Right forelimb (tissue), 1 donor: ENCODE results near the gene PPP1R12B.
"Not testable (repeated sequence)": the region's sequence is repeated elsewhere in the genome, so short reads cannot be mapped to it uniquely, and the experiment has no call there.

ENCODE experiments used
- DNase-seq: peaks from one replicate; pipeline ENCODE4 v3.0.0-alpha.2; 2018

PPP1R12B gene

DNA sequence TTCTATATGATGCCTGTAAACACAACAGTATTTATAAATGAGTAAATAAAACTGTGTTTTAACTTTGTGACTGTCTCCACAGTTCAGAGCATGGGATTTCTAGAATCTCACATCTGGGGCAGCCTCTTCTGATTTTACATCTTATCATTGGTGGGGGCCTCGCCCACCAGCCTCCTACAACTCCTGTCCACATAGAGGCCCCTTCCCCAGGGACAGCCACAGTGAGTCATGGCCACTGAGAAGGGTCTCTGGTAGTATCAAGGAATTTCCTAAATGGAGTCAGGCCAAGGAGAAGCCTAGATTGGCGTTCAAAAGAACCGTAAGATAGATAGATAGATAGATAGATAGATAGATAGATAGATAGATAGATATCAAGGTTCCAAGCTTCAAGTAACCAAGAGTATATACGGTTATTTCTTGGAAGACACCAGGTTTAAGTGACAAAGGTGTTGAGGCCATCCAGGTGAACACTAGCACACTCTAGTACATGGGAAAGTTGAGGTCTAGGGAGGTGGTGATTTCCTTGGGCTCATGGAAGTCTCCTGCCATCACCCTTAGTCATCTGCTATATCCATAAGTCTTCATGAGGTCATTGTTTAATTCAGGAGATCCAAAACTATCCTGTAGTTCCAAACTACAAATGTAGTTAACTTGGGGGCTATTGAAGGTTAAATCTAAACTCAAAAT lies 240.1 kb downstream of the PPP1R12B start:
- DNase-seq, result peak; percentile 28

- peak; percentile 86 for DNase-seq
These were observed 240.9 kb downstream of the PPP1R12B start for GRCh38 chr1:202589190-202589930.

DNA sequence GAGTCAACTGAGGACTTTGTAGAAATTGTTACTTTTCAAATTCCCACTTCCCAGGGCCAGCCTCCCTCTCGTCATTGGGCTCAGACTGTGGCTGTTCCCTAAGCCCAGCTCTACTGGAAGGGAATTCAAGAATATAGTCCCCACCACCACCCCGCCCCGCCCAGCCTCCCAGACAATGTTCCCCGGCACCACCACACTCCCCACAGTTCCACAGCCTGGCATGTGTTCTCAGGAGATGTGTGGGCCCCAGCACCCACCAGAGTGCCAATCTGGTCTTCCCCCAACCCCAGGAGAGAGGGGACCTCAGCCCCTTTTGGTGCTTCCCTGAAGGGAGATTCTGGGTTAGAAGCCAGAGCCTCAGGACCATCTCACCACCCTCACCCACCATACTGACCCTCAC lies 241.6 kb downstream of the PPP1R12B start:
- DNase-seq, result peak; percentile 30

GRCh38 chr1:202590975-202591411 lies 242.5 kb downstream of the PPP1R12B start:
- peak; percentile 38 for DNase-seq

GRCh38 chr1:202591515-202591914 lies 243.0 kb downstream of the PPP1R12B start:
- DNase-seq, result peak; percentile 35

GRCh38 chr1:202592146-202592545 lies 243.6 kb downstream of the PPP1R12B start:
- peak; percentile 38 for DNase-seq

DNA sequence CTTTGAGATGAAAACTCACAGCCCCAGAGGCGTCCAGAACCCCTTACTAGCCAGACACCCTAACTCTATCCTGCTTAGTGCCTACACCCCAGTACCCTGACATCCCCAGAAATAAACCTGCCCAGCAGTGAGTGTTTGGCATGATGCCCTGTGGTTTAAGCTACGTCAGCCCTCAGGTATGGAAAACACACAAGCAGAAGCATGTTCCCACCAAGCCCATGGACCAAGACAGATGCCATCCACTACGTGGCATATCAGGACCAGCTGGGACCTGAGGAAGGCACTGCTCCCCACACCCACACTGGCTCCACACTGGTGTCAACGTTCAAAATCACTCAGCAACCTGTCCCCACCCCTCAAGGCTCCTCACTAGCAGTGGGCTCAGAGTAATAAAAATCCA lies 245.3 kb downstream of the PPP1R12B start:
- DNase-seq, result peak; percentile 15

GRCh38 chr1:202596638-202597037 lies 248.1 kb downstream of the PPP1R12B start:
- DNase-seq, result peak; percentile 21

DNA sequence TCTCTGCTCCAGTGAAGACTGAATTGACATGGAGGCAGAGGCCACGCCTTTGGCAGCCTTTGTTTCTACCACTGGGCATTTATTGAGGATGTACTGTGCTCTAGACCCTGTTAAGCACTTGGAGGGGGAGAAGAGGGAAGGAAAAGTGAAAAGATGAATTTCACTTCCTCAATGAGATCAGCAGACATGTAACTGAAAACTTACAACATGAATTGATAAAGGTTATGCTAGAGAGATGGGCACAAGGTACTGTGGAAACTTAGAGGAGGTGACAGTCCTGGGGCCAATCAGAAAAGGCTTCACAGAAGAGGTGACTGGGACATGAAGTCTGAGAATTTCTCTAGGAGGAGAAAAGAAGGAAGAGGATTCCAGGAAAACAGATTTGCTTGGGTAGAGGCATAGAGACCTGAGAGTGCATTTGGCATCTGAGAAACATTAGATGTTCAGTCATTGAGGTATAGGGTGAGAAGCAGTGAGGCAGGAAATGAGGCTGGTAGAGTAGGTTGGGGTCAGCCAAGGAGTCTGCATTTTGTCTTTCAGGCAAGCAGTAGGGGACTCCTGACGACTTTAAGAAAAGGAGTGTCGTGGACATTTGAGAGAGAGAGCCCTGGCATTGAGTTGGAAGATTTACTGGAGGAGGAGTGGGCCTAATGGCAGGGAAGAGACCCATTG lies 248.7 kb downstream of the PPP1R12B start:
- DNase-seq, result no peak

DNA sequence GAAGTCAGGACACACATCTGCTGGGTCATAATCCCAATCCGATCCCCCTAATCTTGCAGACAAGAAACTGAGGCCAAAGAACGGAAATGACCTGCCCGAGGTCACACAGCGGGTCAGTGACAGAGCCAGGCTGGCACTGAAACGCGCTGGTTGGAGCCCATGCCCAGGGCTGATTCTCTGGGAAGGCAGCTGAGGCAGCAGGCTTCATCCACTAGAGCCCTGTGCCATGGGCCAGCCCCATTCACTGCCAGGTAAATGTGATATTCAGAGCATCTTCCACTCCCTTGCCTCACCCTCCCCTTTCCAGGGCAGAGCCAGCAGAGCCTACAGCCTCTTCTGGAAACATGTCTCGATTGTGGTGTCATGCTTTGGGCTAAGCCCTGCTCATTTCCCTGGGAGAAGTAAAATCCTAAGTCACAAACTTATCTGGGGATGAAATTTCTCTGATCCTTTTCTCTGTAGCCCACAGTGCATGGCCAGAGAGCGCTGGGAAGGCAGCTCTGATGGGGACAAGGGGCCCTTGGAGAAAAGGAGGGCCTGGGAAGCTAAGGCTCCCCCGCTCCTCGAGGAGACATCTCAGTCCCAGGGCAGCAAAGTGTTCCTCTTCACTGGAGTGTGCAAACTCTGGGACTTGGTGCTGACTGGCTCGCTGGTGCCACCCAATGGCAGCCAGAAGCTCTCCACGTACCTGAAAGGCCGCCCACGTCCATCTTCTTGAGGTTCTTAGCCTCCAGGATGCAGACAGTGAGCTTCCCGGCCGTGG lies 251.4 kb downstream of the PPP1R12B start:
- peak; percentile 80 for DNase-seq

- no peak for DNase-seq
These were observed 252.0 kb downstream of the PPP1R12B start for GRCh38 chr1:202600432-202601041.

DNA sequence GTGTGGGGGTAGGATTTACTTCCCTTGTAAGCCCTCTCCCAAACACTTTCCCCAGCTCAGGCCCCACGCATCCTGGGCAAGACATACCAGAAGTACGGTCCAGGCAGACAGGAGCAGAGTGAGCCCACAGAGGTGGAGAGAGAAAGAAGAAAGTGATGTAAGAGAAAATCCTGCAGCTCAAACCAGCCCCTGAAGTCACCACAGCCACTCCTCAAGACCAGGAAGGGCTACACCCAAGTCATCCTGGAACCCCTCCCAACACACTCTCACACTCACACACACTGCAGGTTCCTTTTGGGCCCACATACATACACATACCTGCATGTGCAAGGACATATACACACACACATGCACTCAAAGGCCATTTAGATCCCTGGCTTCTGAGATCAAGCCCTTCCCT lies 254.9 kb downstream of the PPP1R12B start:
- no peak for DNase-seq

DNA sequence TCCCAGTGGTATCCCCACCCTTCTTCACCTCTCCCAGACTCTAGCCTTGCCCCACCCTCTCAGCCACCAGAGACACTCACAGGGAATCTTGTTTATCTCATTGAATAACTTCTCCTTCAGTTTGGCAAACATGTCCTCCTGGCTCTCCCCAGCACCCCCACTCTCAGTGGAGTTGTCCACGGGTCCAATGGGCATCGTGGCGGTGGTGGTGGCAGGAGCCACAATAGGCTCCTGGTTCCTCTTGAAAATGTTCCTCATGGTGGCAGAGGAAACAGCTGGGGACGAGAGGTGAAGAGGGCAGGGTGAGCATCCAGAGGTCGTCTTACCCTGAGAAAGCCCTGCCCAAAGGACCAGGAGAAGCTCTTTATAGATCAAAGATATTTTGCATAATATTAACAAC lies 257.0 kb downstream of the PPP1R12B start:
- DNase-seq, result no peak

GRCh38 chr1:202612036-202612435 lies 263.5 kb downstream of the PPP1R12B start:
- DNase-seq, result not testable (repeated sequence)

DNA sequence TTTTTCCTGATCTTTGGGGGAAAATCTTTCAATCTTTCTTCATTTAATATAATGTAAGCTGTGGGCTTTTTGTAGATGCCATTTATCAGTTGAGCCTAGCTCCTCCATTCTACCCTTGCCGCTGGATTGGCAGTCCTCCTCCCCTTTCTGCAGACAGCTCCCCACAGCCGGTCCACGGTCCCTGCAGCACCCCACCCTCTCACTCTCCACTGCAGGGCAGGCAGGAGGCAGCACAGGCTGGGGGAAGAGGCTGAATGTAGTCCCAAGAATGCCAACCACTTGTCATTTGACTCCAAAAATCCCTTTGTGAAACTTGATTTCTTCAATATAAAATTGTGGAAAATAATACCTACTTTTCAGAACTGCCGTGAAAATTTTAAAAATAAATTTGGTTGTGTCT lies 265.1 kb downstream of the PPP1R12B start:
- no peak for DNase-seq

DNA sequence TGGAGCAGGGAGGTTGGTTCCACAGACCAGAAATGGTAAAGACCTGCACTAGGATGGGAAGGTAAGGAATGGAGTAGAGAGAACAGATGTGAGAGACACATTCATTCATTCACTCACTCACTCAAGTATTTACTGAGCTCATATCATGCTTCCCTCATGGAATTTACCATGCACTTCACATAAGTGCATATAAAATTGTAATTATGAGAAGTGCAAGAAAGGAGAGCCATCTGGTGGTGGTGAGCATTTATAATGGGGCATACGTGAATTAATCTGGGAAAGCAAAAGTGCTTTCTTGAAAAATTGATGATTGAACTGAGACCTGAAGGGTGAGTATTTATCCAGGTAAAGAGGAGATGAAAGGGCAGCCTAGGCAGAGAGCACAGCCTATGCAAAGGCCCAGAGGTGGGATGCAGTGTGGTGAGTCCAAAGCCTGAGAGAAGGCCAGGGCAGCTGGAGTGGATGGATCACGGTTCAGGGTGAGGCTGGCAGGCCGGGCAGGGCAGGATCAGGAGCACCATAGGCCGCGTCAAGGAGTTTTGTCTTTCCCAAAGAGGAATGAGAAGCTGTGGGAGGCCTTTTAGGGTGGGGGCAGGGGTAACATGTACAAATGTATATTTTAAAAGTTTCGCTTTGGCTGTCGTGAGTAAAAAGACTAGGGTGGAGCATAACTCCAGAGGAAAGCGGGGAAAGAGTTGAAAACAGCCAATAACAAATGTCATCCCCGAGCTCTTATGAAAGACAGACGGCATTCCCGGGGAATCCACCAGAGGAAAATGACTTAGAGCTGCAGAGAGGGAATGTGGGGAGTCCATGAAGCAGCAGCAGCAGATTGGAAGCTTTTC lies 266.1 kb downstream of the PPP1R12B start:
- DNase-seq, result not testable (repeated sequence)

GRCh38 chr1:202615208-202615500 lies 266.7 kb downstream of the PPP1R12B start:
- not testable (repeated sequence) for DNase-seq

DNA sequence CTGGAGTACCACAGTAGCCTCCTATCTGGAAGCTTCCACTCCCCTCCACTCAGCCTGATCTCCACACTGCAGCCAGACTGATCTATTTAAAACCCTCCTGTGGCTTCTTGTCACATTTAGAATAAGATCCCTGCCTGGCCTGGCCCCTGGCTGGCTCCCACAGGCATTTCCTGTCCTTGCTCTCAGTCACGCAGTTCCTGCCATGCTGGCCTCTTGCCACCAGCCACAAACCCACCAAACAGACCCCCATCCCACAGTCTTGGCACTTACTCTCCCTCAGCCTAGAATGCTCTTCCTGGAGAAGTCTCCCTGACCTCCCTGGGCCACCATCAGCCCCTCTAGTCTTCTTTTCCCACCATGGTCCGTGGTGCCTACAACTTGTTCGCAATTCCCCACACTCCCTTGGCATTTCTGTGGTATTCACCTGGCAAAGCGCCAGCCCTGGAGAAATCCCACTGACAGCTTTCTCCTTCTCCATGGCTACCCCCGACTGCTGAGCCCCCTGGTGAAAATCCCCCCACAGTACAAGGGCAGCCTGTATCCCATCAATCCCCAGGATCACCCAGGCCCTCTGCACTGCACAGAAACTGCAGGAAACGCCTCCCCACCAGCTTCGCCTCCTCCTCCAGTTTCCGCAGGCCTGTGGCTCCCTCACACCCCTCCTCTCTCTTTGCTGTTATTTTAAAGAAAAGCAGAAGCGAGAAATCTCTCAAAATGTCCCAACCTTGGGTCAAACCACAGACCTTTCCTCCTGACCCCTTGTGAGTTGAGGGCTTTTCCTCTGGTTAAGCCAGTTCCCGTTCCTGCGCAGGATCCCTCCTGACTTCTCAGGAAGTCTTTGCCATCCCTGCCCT lies 267.2 kb downstream of the PPP1R12B start:
- peak; percentile 72 for DNase-seq

GRCh38 chr1:202616355-202616915 lies 267.9 kb downstream of the PPP1R12B start:
- no peak for DNase-seq

- not testable (repeated sequence) for DNase-seq
These were observed 270.5 kb downstream of the PPP1R12B start for GRCh38 chr1:202619012-202619411.
